ENCODE data around the gene HUS1.

DNA sequence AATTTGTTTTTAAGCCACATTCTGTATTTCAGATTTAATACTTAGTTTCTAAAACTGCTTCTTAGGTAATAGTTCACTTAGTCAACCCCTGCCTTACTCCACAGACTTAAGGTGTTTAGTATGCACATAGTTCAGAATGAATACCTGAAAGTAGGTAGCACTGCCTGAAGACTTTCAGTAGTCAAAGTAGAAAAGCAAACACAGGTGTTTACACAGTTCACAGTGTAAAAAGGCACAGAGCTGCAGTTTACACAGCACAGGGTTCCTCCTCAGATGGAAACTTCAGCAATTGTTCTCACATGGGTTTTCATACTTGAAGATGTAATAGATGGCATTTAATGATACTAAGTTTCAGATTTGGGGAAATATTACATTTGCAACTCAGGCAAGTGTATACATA is 28.0 kb downstream of the HUS1 start:
- TF ChIP-seq CTCF (IDR thresholded peaks at IDR 0.05; ENCODE audit: borderline replicate concordance, extremely low read depth, low read length, poor library complexity, severe bottlenecking): no peak
- TF ChIP-seq EZH2 (IDR thresholded peaks at IDR 0.05; ENCODE audit: borderline replicate concordance, low read depth, low read length, severe bottlenecking): no peak

Measured in DND-41 (cell line).